ENCODE data around the gene TTYH2.

GRCh38 chr17:74296548-74296936 lies 83.2 kb downstream of the TTYH2 start:
- TF ChIP-seq CTCF (IDR thresholded peaks at IDR 0.05) = peak; percentile 37 to 57 (median 52)
- TF ChIP-seq POLR2A (IDR thresholded peaks at IDR 0.05) = no peak

Measured in right lobe of liver (tissue), 4 donors.